GM19467 (cell line): ENCODE results near the gene ELFN2.

Source experiments
- ATAC-seq: cut with Tn5 transposase; IDR thresholded peaks from one replicate; pipeline ENCODE4 v1.9.1; 2021; ENCODE audit warnings: mild to moderate bottlenecking, moderate library complexity; ENCODE audit not compliant: unreplicated experiment

Gene ELFN2

GRCh38 chr22:37324340-37325038 is 102.8 kb downstream of the ELFN2 start:
- ATAC-seq = no peak

- ATAC-seq = no peak
Measured at GRCh38 chr22:37320726-37321677, 106.3 kb downstream of the ELFN2 start.

- no peak for ATAC-seq
Measured at GRCh38 chr22:37319469-37319868, 107.8 kb downstream of the ELFN2 start.

- ATAC-seq = no peak
Measured at GRCh38 chr22:37318364-37319109, 108.7 kb downstream of the ELFN2 start.
